ENCODE data around the gene APLP2.
A peak's percentile ranks its signal among the peaks of the same experiment; 100 is the strongest.

- peak; percentile 77 to 83 (median 82) for TF ChIP-seq CTCF (IDR thresholded peaks at IDR 0.05 in 2 of 3, conservative IDR thresholded peaks at IDR 0.05 in 1 of 3; ENCODE audit: borderline replicate concordance in 1 of 3, insufficient read depth in 1 of 3, low read depth in 2 of 3, low read length in 2 of 3)
- TF ChIP-seq MAX (IDR thresholded peaks at IDR 0.05) = no peak
- TF ChIP-seq EZH2 (IDR thresholded peaks at IDR 0.05) = no peak
- no peak for TF ChIP-seq POLR2A (IDR thresholded peaks at IDR 0.05; ENCODE audit: borderline replicate concordance, extremely low read depth, insufficient read depth, insufficient read length)
- no peak for TF ChIP-seq CEBPB (IDR thresholded peaks at IDR 0.05; ENCODE audit: low read depth)
- no peak for TF ChIP-seq SP1 (IDR thresholded peaks at IDR 0.05; ENCODE audit: low read depth)
- TF ChIP-seq ZFX (IDR thresholded peaks at IDR 0.05) = no peak
Measured at GRCh38 chr11:130131961-130132850, 62.5 kb downstream of the APLP2 start.
